ENCODE data around the gene GPSM1. TPM values are rescaled to one million over a fixed set of nuclear protein-coding genes. Genes with fewer than 3 reads are reported as not detected.
A peak's percentile ranks its signal among the peaks of the same experiment; 100 is the strongest.

Gene GPSM1
- total RNA-seq, 6 experiments from 2014 or later = 1.3 to 4.8 (median 4.1) TPM

- Histone ChIP-seq H3K4me3 (peak overlapping the region; percentile 43 to 49 (median 46)), H3K4me1 (no peaks in the 10 kb centered on the region), H3K36me3 (no peaks in the 10 kb centered on the region), H3K9me3 (no peaks in the 10 kb centered on the region), H3K27me3 (no peaks in the 10 kb centered on the region), H3K27ac (no peak overlapping the region)
- DNase-seq (no peak), ATAC-seq (no peak)
- intact Hi-C loops (cut with DNase I) = no loop called here
- TF ChIP-seq POLR2A (IDR thresholded peaks at IDR 0.05) = no peak
- 55% methylated on average over 7 of the region's 15 CpGs for WGBS (ENCODE audit: insufficient coverage, low coverage, low lambda C conversion rate, missing lambda C conversion rate)
These were observed 1.3 kb downstream of the GPSM1 start for GRCh38 chr9:136328622-136329041.

- intact Hi-C loops (cut with DNase I) = no loop called here
- 83% methylated on average over 2 of the region's 19 CpGs for WGBS (ENCODE audit: insufficient coverage, low coverage, low lambda C conversion rate, missing lambda C conversion rate)
- no peaks in the 10 kb centered on the region for H3K4me1 ChIP-seq
- no peaks in the 10 kb centered on the region for H3K36me3 ChIP-seq
- H3K27ac ChIP-seq = no peak overlapping the region
- DNase-seq = no peak
- no peak overlapping the region for H3K4me3 ChIP-seq
- TF ChIP-seq CTCF (IDR thresholded peaks at IDR 0.05) (no peak), POLR2A (IDR thresholded peaks at IDR 0.05) (no peak)
- ATAC-seq = no peak
- no peaks in the 10 kb centered on the region for H3K27me3 ChIP-seq
- H3K9me3 ChIP-seq = no peaks in the 10 kb centered on the region
These were observed 1.9 kb downstream of the GPSM1 start for GRCh38 chr9:136329211-136329627.

- WGBS (ENCODE audit: insufficient coverage, low coverage, low lambda C conversion rate, missing lambda C conversion rate) = 100% methylated on average over 1 of the region's 23 CpGs
These were observed 2.5 kb downstream of the GPSM1 start for GRCh38 chr9:136329636-136330405.

GRCh38 chr9:136330406-136330990, 3.2 kb downstream of the GPSM1 start:
- intact Hi-C loops (cut with DNase I) = no loop called here
- H3K9me3 ChIP-seq = no peaks in the 10 kb centered on the region
- H3K27ac ChIP-seq = no peak overlapping the region
- no peaks in the 10 kb centered on the region for H3K4me1 ChIP-seq
- DNase-seq = no peak
- H3K36me3 ChIP-seq = no peaks in the 10 kb centered on the region
- no peak for ATAC-seq
- 76% methylated on average over 3 of the region's 14 CpGs for WGBS (ENCODE audit: insufficient coverage, low coverage, low lambda C conversion rate, missing lambda C conversion rate)
- no peaks in the 10 kb centered on the region for H3K27me3 ChIP-seq
- H3K4me3 ChIP-seq = no peak overlapping the region
- no peak for TF ChIP-seq POLR2A (IDR thresholded peaks at IDR 0.05)
- TF ChIP-seq CTCF (IDR thresholded peaks at IDR 0.05) = no peak

More at GRCh38 chr9:136329636-136330405, 2.5 kb downstream of the GPSM1 start:
- no peaks in the 10 kb centered on the region for H3K9me3 ChIP-seq
- no peaks in the 10 kb centered on the region for H3K4me1 ChIP-seq
- H3K4me3 ChIP-seq = no peak overlapping the region
- no peaks in the 10 kb centered on the region for H3K27me3 ChIP-seq
- no peak overlapping the region for H3K27ac ChIP-seq
- no peak for TF ChIP-seq CTCF (IDR thresholded peaks at IDR 0.05)
- no peak for TF ChIP-seq POLR2A (IDR thresholded peaks at IDR 0.05)
- H3K36me3 ChIP-seq = no peaks in the 10 kb centered on the region
- DNase-seq (no peak), ATAC-seq (no peak)
- intact Hi-C loops (cut with DNase I) = no loop called here

GRCh38 chr9:136331030-136331429, 3.7 kb downstream of the GPSM1 start:
- Histone ChIP-seq H3K9me3 (no peaks in the 10 kb centered on the region), H3K27ac (no peak overlapping the region), H3K36me3 (no peaks in the 10 kb centered on the region), H3K4me1 (no peaks in the 10 kb centered on the region), H3K4me3 (no peak overlapping the region), H3K27me3 (no peaks in the 10 kb centered on the region)
- intact Hi-C loops (cut with DNase I) = no loop called here
- WGBS (ENCODE audit: insufficient coverage, low coverage, low lambda C conversion rate, missing lambda C conversion rate) = 57% methylated on average over 1 of the region's 15 CpGs
- ATAC-seq = no peak
- TF ChIP-seq POLR2A (IDR thresholded peaks at IDR 0.05) = no peak
- no peak for TF ChIP-seq CTCF (IDR thresholded peaks at IDR 0.05)
- DNase-seq = no peak
